Glutamatergic neuron (in vitro differentiated cells): ENCODE data around the gene THSD4. TPM values are rescaled to one million over a fixed set of nuclear protein-coding genes. Genes with fewer than 3 reads are reported as not detected.

Experiments
- DNase-seq: peaks from one replicate; pipeline ENCODE4 v3.0.0; 2022
- H3K27ac Mint-ChIP-seq: one replicate; pipeline ENCODE4 v1.8.0; 2020; ENCODE audit warnings: mild to moderate bottlenecking, mixed read lengths, inconsistent platforms; ENCODE audit not compliant: unreplicated experiment
- H3K27me3 Mint-ChIP-seq: one replicate; pipeline ENCODE4 v1.8.0; 2020; ENCODE audit warnings: mild to moderate bottlenecking, moderate library complexity, mixed read lengths, inconsistent platforms; ENCODE audit not compliant: unreplicated experiment
- H3K36me3 Mint-ChIP-seq: one replicate; pipeline ENCODE4 v1.8.0; 2020; ENCODE audit warnings: mild to moderate bottlenecking, mixed read lengths, inconsistent platforms; ENCODE audit not compliant: unreplicated experiment
- H3K4me1 Mint-ChIP-seq: one replicate; pipeline ENCODE4 v1.8.0; 2020; ENCODE audit warnings: mild to moderate bottlenecking, low read depth, mixed read lengths, inconsistent platforms; ENCODE audit not compliant: unreplicated experiment
- H3K4me3 Mint-ChIP-seq: one replicate; pipeline ENCODE4 v1.8.0; 2020; ENCODE audit warnings: mild to moderate bottlenecking, mixed read lengths, inconsistent platforms; ENCODE audit not compliant: unreplicated experiment
- H3K9me3 Mint-ChIP-seq: one replicate; pipeline ENCODE4 v1.8.0; 2020; ENCODE audit warnings: mild to moderate bottlenecking, moderate library complexity, mixed read lengths, inconsistent platforms; ENCODE audit not compliant: unreplicated experiment
- CTCF ChIP-seq: fragments of 200-600 bp; sonication (generic); IDR thresholded peaks from one replicate; pipeline ENCODE4 v1.5.0; 2021; ENCODE audit not compliant: partially characterized antibody, unreplicated experiment
- total RNA-seq: library from RNA; stranded (reverse); fragmentation: NEBNext Ultra II Directional; extraction: Animal tissue kit (Norgen Biotek cat#: 25700); gene quantifications from one replicate; pipeline ENCODE4 v1.2.1, GENCODE V29; 2021; ENCODE audit not compliant: unreplicated experiment

Gene THSD4
- total RNA-seq, 1 donor from 2014 or later, result 12.3 TPM

- no peak for TF ChIP-seq CTCF
- no peak for DNase-seq
- Mint-ChIP-seq H3K27ac (no peak overlapping the region), H3K9me3 (no peaks in the 10 kb centered on the region), H3K4me1 (peaks cover 4% of the 10 kb centered on the region), H3K4me3 (no peak overlapping the region), H3K27me3 (peaks cover 2% of the 10 kb centered on the region), H3K36me3 (no peaks in the 10 kb centered on the region)
Measured at GRCh38 chr15:71386005-71386404, 270.7 kb downstream of the THSD4 start.

- peaks cover 2% of the 10 kb centered on the region for H3K27me3 Mint-ChIP-seq
- H3K9me3 Mint-ChIP-seq, result no peaks in the 10 kb centered on the region
- H3K36me3 Mint-ChIP-seq, result no peaks in the 10 kb centered on the region
- peaks cover 4% of the 10 kb centered on the region for H3K4me1 Mint-ChIP-seq
- no peak overlapping the region for H3K27ac Mint-ChIP-seq
- no peak for DNase-seq
- peak; percentile 7 for TF ChIP-seq CTCF
- no peak overlapping the region for H3K4me3 Mint-ChIP-seq
Measured at GRCh38 chr15:71386448-71387236, 271.4 kb downstream of the THSD4 start.

GRCh38 chr15:71387810-71388209 is 272.5 kb downstream of the THSD4 start:
- no peak for TF ChIP-seq CTCF
- no peaks in the 10 kb centered on the region for H3K9me3 Mint-ChIP-seq
- peaks cover 10% of the 10 kb centered on the region for H3K4me1 Mint-ChIP-seq
- DNase-seq, result no peak
- H3K27me3 Mint-ChIP-seq, result peaks cover 2% of the 10 kb centered on the region
- no peak overlapping the region for H3K27ac Mint-ChIP-seq
- H3K4me3 Mint-ChIP-seq, result no peak overlapping the region
- no peaks in the 10 kb centered on the region for H3K36me3 Mint-ChIP-seq

GRCh38 chr15:71390096-71390495 is 274.8 kb downstream of the THSD4 start:
- H3K4me1 Mint-ChIP-seq, result peaks cover 19% of the 10 kb centered on the region
- H3K36me3 Mint-ChIP-seq, result no peaks in the 10 kb centered on the region
- no peak overlapping the region for H3K4me3 Mint-ChIP-seq
- DNase-seq, result no peak
- H3K9me3 Mint-ChIP-seq, result no peaks in the 10 kb centered on the region
- H3K27ac Mint-ChIP-seq, result no peak overlapping the region
- H3K27me3 Mint-ChIP-seq, result peaks cover 4% of the 10 kb centered on the region
- no peak for TF ChIP-seq CTCF

- no peak for DNase-seq
- Mint-ChIP-seq H3K4me1 (peaks cover 19% of the 10 kb centered on the region), H3K27me3 (peaks cover 4% of the 10 kb centered on the region), H3K27ac (no peak overlapping the region), H3K4me3 (no peak overlapping the region), H3K36me3 (no peaks in the 10 kb centered on the region), H3K9me3 (no peaks in the 10 kb centered on the region)
- no peak for TF ChIP-seq CTCF
Measured at GRCh38 chr15:71391421-71392088, 276.3 kb downstream of the THSD4 start.
